ENCODE measurements around the gene NCAPG2.

DNA sequence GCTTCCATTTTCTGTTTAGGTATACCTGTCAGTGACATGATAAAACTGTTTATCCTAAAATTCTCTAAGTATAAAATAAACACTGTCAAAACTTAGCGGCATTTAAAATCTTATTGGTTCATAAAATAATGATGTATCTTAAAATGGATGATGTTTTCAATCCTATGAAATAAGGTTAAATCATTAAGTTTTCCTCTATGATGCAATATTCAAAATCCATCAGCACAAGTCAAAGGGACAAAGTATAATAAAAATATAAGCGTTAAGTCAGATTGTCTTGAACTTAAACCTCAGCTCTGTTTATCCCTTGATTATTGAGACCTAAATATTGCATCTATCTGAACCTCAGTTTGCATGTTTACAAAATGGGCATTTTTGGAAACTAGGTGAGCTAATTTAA is 46.6 kb upstream of the NCAPG2 start:
- TF ChIP-seq, protein P1, sequence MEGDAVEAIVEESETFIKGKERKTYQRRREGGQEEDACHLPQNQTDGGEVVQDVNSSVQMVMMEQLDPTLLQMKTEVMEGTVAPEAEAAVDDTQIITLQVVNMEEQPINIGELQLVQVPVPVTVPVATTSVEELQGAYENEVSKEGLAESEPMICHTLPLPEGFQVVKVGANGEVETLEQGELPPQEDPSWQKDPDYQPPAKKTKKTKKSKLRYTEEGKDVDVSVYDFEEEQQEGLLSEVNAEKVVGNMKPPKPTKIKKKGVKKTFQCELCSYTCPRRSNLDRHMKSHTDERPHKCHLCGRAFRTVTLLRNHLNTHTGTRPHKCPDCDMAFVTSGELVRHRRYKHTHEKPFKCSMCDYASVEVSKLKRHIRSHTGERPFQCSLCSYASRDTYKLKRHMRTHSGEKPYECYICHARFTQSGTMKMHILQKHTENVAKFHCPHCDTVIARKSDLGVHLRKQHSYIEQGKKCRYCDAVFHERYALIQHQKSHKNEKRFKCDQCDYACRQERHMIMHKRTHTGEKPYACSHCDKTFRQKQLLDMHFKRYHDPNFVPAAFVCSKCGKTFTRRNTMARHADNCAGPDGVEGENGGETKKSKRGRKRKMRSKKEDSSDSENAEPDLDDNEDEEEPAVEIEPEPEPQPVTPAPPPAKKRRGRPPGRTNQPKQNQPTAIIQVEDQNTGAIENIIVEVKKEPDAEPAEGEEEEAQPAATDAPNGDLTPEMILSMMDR (IDR thresholded peaks at IDR 0.05), result no peak
- TF ChIP-seq RCOR1 (IDR thresholded peaks at IDR 0.05; ENCODE audit: low read length) (no peak), EZH2phosphoT487 (IDR thresholded peaks at IDR 0.05; ENCODE audit: borderline replicate concordance, low read depth) (no peak), RAD21 (IDR thresholded peaks at IDR 0.05; ENCODE audit: low read length) (no peak), GABPA (IDR thresholded peaks at IDR 0.05; ENCODE audit: low read depth) (no peak), EP300 (IDR thresholded peaks at IDR 0.05; ENCODE audit: borderline replicate concordance in 1 of 2, low read depth in 1 of 2, low read length in 1 of 2) (no peak), RFX5 (IDR thresholded peaks at IDR 0.05; ENCODE audit: low read length) (no peak), FOXM1 (IDR thresholded peaks at IDR 0.05; ENCODE audit: low read depth) (no peak), CHD2 (IDR thresholded peaks at IDR 0.05; ENCODE audit: low read length, partially characterized antibody) (no peak), TAF1 (IDR thresholded peaks at IDR 0.05; ENCODE audit: borderline replicate concordance, low read depth, low read length) (no peak)
- TF ChIP-seq, protein P2, sequence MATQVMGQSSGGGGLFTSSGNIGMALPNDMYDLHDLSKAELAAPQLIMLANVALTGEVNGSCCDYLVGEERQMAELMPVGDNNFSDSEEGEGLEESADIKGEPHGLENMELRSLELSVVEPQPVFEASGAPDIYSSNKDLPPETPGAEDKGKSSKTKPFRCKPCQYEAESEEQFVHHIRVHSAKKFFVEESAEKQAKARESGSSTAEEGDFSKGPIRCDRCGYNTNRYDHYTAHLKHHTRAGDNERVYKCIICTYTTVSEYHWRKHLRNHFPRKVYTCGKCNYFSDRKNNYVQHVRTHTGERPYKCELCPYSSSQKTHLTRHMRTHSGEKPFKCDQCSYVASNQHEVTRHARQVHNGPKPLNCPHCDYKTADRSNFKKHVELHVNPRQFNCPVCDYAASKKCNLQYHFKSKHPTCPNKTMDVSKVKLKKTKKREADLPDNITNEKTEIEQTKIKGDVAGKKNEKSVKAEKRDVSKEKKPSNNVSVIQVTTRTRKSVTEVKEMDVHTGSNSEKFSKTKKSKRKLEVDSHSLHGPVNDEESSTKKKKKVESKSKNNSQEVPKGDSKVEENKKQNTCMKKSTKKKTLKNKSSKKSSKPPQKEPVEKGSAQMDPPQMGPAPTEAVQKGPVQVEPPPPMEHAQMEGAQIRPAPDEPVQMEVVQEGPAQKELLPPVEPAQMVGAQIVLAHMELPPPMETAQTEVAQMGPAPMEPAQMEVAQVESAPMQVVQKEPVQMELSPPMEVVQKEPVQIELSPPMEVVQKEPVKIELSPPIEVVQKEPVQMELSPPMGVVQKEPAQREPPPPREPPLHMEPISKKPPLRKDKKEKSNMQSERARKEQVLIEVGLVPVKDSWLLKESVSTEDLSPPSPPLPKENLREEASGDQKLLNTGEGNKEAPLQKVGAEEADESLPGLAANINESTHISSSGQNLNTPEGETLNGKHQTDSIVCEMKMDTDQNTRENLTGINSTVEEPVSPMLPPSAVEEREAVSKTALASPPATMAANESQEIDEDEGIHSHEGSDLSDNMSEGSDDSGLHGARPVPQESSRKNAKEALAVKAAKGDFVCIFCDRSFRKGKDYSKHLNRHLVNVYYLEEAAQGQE (IDR thresholded peaks at IDR 0.05; ENCODE audit: low read depth, low read length), result no peak

All from SK-N-SH (cell line).